DMS114 treated with DMSO at 0.1 percent for 48 hours (cell line): ENCODE data around the gene PRTG.
"Not testable (repeated sequence)": the region's sequence is repeated elsewhere in the genome, so short reads cannot be mapped to it uniquely, and the experiment has no call there.

Experiments
- DNase-seq: peaks from one replicate; lab custom pipeline; 2025; ENCODE audit not compliant: unreplicated experiment; lab: John Stamatoyannopoulos, UW

PRTG gene

DNA sequence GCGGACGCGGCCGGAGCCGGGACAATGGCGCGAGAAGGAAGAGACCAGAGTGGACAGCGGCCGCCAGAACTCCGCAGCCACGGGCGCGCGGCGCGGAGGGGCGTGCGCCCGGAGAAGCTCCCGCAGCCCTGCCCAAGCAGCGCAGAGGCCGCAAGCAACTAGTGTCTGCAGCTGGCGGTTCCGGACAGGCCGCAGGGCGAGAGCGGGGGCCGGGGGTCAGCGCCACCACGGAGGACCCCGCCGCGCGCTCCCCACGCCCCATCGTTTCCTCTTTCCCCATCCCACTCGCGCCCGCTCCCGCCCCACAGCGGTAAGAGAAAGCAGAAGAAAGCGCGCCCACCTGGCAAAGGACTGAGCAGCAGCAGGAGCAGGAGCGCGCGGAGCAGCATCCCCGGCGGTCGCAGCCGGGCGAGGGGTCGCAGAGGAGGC lies 440 bp downstream of the PRTG start:
- DNase-seq = no peak

DNA sequence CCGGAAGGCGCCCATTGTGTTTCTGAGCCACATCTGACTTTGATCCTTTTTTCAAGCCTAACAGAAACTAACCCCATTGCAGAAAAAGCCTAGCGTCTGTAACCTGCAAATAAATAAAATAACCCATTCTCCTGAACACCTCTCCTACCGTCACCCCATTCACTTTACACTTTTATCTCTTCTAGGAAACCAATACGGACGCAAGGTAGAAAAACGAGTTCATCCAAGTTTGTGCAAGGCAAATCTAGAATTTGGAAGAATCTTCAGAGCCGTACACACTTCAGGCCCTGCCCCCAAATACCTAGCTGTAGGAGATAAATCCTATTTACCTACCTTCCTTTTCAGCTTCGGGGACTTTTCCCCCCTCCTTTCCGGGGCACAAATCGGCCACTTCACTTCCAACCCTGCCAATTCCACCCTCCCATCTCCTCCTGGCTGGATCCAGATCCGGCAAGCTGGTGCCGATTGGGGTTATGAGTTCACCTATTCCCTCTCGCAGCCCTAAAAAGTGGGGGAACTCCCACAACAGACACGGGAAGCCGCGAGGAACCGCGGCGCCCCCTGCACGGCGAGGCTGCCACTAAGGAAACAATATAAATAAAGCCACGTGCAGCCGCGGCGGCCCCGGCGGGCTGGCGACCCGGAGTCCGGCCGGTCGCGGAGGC lies 987 bp downstream of the PRTG start:
- no peak for DNase-seq

DNA sequence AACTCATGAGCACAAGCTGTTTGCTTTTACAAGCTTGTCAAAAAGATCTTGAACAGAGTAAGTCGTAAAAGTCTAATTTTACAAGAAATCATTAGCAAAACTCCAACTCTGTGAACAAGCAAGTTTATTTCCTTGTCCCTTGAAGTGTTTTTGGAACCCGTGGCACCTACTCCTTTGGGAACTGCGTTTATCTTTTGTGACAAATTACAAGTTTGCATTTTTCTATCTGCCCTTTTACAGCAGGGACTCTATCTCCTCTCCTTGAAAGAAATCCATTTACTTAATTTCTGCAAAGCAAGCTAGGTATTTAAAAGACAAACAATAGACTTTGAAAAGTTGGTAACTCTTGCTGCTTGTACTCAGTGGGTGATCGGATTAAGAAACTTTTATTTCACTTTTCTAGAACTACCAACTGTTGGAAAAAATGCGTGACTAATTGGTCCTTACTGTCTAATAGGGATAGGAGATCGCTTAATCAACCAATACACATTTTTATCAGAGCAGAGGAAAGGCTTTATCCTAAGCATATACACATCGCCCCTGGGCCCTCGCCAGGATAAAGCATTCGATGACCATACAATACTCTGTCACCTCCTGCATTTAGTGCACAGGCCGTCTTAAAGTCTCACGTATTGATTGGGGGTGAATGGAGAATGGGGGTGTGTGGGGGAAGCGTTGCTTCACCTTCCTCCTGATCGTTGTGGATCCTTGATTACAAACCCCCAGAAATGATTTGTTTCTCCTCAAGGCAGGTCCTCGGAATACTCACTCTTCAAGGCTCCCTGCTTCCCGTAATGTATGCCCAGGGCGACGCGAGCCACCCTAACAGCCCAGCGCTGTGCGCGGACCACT lies 1.7 kb downstream of the PRTG start:
- no peak for DNase-seq

DNA sequence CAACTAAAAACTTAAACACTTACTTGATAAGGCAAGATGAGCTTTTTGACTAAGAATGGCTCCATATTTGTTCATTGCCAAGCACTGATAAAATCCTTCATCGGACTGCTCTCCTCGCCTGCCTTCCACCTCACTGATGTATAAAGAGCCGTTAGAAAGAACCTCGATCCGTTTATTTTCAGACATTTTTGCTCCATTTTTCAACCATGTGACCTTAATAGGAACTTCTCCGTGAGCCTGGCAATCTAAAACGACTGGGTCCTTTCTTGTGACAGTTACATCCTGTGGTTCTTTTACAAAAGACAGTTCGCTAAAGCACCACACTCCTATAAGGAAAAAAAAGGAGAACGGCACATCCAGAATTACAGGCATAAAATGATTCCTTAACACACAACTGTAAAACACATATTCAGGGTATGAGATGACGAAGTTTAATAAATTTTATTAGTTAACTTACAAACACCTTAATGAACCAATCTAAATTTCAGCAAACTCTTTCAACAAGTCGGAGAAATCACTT lies 2.5 kb downstream of the PRTG start:
- DNase-seq = no peak

DNA sequence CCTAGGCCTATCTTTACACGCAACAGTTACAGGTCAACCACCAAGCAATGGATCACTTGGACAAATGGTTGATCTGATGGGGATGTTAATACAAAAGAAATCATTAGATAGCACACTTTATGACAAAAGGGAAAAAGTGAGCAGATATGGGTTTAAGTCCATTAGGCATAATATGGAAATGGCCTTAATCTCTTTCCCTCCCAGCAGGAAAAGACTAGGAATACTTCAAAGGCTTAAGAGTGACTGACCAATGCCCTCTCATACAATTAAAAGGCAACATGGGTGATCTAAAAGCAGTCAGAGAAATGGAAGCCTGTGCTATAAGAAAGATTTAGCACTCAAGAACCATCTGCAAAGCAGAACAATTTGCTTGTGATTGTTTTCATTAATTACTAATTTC lies 3.3 kb downstream of the PRTG start:
- DNase-seq = no peak

DNA sequence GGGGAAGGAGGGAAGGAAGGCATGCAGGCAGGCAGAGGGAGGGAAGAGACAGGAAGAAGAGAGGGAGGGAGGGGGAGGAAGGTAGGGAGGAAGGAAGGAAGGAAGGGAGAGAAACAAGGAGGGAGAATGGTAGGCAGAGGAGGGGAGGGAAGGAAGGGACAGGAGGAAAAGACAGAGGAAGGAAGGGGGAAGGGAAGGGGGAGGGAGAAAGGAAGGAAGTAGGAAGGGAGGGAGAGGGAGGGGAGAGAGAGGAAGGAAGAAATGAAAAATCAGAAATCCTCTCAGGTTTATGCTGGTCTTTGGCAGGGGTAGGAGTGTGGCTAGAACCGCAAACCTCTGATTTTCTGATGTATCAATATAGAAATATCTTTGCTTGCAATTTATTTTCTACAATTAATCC lies 4.2 kb downstream of the PRTG start:
- no peak for DNase-seq

DNA sequence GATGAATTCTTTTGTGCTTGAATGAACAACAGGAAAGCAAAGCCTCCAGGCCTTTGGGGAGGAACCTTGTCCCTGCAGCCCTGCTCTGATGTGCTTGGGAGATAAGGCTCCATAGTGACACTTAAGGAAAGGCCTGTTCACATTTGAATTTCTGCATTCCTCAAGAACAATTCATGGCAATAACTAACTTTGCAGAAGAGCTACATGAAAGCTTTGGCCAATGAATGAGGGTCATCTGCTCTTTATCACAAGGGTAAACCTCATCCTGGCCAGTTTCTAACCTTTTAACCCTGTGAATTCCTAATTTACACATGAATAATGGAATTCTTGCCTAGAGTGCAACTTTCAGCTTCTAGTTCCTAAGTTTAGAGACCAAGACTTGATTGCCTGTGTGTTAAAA lies 5.6 kb downstream of the PRTG start:
- no peak for DNase-seq

DNA sequence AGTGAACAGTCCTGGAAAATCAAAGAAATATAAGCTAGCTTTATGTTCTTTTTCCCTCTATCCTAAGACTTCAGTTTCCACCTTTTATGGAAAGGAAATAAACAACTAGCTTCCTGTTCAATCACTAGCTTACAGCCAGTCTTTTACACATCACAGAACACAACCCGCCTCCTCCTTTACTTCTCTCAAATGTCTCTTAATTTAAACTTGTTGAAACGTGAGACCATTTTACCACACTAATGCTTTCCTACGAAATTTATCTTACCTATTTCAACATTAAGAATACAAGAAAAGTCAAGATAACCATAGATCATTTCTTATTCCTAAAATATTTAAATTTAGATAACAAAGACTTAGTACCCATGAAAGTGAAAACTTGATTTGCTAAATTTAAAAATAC lies 6.2 kb downstream of the PRTG start:
- no peak for DNase-seq

DNA sequence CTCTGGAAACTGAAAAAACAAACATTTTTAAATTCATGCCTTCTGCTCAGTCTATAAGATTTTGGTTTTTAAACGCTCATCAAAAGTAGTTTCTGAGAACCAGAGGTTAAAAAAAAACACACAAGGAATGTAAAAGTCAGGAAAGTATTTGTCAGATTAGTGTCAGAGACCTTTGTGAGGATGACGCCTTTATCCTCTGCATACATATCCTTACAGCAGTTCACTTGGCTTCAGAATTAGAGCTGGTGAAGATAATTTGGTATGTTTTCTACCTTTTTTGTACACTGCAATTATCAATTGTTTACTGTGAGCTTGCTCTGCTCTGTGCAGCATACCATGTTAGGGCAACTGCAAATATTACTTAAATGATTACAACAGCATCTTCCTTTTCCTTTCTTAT lies 8.3 kb downstream of the PRTG start:
- no peak for DNase-seq

DNA sequence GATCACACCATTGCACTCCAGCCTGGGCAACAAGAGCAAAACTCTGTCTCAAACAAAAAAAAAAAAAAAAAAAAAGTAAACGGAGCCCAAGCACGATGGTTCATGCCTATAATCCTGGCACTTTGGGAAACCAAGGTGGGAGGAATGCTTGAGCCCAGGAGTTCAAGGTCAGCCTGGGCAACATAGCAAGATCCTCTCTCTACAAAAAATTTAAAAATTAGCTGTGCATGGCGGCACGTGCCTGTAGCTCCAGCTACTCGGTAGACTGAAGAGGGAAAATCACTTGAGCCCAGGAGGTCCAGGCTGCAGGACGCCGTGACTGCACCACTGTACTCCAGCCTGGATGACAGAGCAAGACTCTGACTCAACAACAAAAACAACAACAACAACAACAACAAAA lies 9.5 kb downstream of the PRTG start:
- DNase-seq = not testable (repeated sequence)

DNA sequence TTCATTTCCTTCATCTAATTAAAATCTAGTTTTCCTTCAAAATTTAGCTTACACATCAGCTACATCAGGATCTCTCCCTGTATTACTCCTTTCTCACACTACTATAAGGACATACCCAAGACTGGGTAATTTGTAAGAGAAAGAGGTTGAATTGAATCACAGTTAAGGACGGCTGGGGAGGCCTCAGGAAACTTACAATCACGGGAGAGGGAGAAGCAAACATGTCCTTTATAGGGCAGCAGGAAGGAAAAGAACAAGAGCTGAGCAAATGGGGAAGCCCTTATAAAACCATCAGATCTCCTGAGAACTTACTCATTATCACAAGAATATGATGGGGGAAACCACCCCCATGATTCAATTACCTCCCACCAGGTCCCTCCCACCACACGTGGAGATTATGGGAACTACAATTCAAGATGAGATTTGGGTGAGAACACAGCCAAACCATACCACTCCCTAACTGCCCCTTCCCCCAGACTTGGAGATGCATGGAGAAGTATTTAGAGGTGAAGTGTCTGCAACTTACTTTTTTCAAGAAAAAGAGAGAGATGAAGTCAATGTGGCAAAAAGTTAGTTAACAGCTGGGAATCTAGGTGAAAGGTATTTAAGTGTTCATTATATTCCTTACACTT lies 21.3 kb downstream of the PRTG start:
- DNase-seq = no peak

DNA sequence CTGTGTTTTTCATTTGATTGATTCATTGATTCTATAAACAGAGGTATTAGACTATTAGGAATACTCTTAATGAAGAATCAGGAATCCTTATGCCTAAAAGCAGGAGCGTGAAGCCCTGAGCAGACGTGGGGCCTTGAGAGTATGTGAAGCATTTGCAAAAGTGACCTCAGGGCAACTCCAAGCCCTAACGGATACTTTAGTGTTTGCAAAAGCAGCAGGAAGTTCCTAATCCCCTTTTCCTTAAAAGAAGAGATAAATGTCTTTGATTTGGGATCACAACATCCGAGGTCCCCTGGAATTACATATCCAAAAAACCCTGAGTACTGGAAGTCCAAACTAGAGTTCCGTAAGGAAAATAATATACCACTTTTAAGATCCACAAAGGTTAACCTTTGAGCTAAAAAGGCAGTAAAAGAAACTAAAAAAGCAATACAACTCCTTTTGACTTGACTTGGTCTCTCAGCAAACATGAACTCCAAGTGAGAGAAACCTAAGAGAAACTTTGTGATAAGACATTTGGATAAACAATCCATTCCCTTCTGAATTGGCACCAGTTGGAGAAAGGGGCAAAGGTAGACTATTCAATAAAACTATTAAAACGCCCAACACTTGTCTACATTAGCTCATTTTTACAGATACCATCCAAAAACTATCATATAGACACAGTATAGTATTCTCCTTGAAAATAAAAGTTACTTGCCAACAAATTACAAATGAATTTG lies 27.4 kb downstream of the PRTG start:
- DNase-seq = no peak

DNA sequence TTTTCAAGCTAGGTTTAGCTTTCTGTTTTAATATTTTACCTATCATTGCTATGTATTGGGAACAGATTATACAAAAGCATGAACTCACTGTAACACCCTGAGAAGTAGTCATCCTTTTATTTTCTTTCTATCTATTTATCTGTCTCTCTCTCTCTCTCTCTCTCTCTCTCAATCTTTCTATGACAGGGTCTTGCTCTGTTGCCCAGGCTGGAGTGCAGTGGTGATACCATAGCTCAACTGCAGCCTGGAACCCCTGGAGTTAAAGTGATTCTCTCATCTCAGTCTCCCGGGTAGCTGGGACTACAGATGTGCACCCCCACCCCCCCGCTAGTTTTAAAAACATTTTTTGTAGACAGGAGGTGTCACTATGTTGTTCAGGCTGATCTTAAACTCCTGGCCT lies 28.9 kb downstream of the PRTG start:
- DNase-seq = no peak

DNA sequence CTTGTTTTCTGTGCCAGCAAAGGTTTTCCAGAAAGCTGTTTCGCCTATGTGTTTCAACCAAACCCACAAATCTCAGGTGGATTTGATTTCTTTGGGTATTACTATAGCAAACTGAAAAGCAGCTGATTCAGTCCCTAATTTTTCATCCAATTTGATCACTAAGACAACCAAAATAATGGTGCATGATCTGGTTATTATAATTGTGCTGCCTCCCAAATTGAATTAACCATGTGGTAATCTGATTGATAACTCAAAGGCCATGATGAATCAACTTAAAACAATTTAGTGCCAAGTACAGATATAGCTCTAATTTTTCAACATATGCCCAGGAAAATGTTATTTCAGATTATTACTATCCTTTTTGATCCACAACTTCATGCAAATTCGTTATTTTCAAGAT lies 30.6 kb downstream of the PRTG start:
- no peak for DNase-seq

DNA sequence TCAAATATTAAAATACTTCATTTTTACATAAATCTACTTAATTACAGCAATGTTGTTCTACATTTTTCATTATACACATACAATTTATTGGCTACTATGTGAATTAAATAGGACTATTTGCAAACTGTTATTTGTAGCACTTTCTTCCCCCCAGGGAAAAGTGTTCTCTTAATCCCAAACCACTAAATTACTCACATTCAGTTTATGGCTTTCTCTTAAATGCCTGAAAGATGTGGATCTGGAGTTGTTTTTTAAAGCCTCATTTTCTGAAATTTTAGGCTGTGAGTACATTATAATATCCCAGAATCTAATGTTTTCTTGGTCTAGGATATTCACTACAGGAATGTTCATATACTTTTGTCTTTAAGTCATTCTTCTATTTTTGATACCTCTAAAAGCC lies 32.7 kb downstream of the PRTG start:
- DNase-seq = no peak

DNA sequence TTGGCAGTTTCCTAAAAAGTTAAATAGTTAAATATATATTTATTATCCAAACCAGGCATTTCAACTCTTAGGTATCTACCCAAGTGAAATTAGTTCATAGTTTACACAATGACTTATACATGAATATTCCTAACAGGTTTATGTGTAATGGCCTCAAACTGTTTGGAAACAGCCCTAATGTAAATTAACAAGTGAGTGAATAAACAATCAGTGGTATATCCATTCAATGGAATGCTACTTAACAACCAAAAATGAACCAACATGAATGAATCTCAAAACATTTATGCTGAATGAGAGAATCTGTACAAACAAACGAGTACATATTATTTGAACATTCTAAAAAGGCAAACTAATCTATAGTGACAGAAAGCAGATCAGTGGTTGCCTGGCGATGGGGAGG lies 33.5 kb downstream of the PRTG start:
- DNase-seq = no peak

DNA sequence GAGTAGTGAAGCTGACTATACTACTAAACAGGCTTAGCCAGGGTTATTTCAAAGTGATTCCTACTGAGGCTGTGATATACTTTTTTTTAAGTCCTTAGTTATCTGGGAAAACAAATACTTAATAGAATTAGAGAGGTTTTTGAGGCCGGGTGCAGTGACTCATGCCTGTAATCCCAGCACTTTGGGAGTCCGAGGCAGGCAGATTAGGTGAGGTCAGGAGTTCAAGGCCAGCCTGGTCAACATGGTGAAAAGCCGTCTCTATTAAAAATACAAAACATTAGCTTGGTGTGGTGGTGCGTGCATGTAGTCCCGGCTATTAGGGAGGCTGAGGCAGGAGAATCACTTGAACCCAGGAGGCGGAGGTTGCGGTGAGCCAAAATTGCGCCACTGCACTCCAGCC lies 34.2 kb downstream of the PRTG start:
- DNase-seq = no peak

DNA sequence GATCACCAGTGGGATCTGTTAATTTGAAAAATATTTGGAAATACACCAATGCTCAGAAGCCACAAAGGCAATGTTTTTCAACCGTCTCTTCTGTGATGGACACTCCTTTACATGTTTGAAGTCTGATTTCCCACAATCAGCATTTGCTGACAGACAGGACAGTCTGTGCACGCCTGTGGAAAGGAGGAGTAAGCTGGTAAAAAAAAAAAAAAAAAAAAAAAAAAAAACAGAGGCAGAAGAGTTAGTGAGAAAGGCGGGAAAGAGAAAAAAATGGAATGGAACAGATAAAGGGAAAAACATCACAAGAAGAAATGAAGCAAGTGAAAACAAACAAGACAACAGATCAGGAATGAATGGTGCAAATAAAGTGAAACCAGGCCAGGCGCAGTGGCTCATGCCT lies 35.0 kb downstream of the PRTG start:
- DNase-seq = no peak

DNA sequence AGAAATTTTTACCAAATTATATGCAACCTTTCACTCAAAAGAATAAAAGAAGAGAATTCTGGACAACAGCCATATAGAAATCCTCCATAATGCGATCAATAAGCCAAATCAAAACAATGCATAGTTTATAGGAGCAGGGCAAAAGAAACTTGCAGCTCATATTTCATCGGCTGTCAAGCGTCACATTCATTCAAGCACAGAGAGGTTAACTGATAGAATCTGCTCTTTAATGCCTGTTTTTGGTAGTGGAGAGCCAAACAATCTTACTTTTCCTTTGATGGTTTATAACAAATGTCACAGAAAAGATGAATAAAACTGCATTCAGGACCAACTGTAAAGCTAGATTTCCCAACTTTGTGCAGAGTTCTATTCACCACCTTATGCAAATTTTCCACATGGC lies 35.4 kb downstream of the PRTG start:
- no peak for DNase-seq

DNA sequence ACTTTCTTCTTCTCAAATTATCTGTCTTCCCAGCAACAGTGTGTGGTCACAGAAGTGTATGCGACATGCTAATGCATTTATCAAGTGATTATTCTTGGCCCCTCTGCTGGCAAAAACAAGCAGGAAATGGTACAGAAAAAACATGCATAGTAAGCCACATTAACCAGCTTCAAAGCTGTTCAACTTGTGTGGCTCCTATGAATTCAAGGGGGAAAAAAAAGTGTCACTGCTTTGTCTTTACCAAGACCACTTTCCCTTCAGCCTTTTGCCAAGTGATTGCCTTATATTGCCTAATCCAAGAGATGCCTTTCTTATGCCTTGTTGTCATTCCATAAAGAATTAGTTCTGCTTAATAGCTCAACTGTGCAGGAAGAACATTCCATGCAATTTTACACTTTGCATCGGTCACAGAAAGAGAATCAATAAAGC lies 39.1 kb downstream of the PRTG start:
- no peak for DNase-seq

DNA sequence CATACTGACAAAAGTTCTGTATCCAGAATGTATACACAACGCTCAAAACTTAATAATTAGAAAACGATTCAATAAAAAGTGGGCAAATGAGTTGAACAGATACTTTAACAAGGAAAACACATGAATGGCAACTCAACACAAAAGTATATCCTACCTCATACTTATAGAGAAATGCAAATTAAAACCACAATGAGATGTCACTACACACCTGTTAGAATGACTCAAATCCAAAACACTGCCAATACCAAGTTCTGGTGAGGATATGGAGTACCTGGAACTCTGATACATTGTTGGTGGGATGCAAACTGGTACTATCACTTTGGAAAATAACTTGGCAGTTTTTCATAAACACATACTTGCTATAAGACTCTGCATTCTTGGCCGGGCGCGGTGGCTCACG lies 42.1 kb downstream of the PRTG start:
- no peak for DNase-seq
